ENCODE results near the gene EMP2.
"Not testable (repeated sequence)": the region's sequence is repeated elsewhere in the genome, so short reads cannot be mapped to it uniquely, and the experiment has no call there.

Gene EMP2

DNA sequence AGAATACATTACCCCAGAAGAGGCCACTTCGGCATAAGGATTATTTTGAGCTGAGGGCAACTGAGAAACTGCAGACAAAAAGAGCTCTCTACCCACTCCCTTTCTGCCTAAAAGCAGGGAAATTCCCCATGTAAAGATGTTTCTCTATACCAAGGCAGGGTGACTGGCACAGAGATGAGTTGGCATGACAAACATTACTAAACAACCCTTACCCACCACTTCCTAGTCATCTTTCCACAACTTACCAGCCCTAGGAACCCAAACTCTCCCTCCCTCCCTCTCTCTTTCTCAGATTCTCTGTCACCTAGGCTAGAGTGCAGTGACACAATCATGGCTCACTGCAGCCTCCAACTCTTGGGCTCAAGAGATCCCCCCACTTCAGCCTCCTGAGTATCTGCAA lies 68.6 kb downstream of the EMP2 start:
- TF ChIP-seq, protein P1, sequence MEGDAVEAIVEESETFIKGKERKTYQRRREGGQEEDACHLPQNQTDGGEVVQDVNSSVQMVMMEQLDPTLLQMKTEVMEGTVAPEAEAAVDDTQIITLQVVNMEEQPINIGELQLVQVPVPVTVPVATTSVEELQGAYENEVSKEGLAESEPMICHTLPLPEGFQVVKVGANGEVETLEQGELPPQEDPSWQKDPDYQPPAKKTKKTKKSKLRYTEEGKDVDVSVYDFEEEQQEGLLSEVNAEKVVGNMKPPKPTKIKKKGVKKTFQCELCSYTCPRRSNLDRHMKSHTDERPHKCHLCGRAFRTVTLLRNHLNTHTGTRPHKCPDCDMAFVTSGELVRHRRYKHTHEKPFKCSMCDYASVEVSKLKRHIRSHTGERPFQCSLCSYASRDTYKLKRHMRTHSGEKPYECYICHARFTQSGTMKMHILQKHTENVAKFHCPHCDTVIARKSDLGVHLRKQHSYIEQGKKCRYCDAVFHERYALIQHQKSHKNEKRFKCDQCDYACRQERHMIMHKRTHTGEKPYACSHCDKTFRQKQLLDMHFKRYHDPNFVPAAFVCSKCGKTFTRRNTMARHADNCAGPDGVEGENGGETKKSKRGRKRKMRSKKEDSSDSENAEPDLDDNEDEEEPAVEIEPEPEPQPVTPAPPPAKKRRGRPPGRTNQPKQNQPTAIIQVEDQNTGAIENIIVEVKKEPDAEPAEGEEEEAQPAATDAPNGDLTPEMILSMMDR (IDR thresholded peaks at IDR 0.05; ENCODE audit: low read depth, low read length), result no peak
- DNase-seq (ENCODE audit: extremely low read depth, low read depth), result no peak

DNA sequence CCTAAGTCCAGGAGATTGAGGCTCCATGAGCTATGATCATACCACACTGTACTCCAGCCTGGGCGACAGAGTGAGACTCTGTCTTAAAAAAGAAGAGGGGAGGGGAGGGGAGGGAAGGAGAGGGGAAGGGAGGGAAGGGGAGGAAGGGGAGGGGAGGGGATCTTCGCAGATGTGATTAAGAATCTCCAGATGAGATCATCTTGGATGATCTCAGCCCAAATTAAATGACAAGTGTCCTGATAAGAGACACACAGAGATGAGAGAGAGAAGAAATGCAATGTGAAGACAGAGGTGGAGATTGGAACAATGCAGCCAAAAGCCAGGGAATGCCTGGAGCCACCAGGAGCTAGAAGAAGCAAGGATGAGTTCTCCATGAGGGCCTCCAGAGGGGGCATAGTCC lies 70.1 kb downstream of the EMP2 start:
- no peak for DNase-seq (ENCODE audit: extremely low read depth, low read depth)
- TF ChIP-seq, protein P1 (IDR thresholded peaks at IDR 0.05; ENCODE audit: low read depth, low read length), result no peak

DNA sequence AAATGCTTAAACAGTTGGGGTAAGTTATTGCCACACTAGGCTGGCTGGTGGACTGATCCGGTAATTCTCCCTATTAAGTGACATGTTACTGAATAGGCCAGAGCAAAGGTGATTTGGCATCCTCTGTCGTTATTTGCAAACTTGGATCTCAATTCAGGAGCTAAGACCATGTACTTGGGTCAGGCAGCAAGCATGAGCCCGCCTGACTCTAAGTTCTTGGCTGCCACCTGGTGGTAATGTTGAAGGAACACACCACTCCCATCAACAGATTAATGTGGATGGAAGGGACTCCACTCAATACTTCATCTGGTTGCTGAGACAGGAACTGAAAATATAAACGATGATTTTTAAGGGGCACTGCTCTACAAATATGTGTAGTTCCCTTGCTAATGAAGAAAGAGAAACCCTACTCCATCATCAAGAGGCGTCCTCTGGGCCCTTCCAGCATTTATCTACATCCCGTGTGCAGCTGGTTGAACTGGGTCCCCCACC lies 70.8 kb downstream of the EMP2 start:
- DNase-seq (ENCODE audit: extremely low read depth, low read depth), result peak; percentile 52
- TF ChIP-seq, protein P1 (IDR thresholded peaks at IDR 0.05; ENCODE audit: low read depth, low read length), result peak; percentile 74

DNA sequence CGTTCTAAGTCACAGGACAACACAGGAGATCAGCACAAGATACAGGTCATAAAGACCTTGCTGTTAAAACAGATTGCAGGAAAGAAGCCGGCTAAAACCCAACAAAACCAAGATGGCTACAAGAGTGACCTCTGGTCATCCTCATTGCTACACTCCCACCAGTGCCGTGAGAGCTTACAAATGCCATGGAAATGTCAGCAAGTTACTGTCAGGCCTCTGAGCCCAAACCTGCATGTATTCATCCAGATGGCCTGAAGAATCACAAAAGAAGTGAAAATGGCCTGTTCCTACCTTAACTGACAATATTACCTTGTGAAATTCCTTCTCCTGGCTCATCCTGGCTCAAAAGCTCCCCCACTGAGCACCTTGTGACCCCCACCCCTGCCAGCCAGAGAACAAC lies 75.1 kb downstream of the EMP2 start:
- DNase-seq (ENCODE audit: extremely low read depth, low read depth), result not testable (repeated sequence)

DNA sequence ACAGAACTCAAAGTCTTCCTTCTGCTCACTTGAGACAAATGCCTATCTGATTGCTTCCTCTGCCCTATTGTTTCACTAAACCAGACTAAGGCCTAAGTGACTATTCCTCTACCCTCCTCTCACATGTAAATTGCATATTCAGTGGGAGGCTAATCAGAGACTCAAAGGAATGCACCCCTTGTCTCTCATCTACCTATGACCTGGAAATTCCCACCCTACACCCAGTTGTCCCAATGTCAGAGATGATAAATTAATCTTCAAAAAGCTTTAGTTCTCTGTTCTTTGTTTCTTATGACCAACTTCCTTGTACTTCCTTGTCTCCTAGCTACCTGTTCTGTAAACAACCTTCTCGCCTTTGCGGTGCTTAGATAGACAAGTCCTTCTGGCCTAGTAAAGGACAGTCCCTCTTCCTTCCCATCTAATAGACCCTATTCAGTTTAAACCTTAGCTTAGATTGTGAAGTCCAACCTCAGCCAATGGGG lies 76.0 kb downstream of the EMP2 start:
- TF ChIP-seq, protein P1 (IDR thresholded peaks at IDR 0.05; ENCODE audit: low read depth, low read length), result no peak
- DNase-seq (ENCODE audit: extremely low read depth, low read depth), result no peak

DNA sequence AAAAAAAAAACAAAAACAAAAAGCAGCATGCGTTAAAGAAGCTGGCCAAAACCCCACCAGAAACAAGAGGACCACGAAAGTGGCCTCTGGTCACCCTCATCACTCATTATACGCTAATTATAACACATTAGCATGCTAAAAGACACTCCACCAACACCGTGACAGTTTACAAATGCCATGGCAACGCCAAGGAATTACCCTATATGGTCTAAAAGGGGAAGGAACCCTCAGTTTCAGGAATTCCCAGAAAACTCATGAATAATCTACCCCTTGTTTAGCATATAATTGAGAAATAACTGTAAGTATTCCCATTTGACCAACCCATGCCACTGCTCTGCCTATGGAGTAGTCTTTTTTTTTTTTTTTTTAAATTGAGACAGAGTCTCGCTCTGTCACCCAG lies 77.6 kb downstream of the EMP2 start:
- DNase-seq (ENCODE audit: extremely low read depth, low read depth), result no peak
- TF ChIP-seq, protein P1 (IDR thresholded peaks at IDR 0.05; ENCODE audit: low read depth, low read length), result no peak

DNA sequence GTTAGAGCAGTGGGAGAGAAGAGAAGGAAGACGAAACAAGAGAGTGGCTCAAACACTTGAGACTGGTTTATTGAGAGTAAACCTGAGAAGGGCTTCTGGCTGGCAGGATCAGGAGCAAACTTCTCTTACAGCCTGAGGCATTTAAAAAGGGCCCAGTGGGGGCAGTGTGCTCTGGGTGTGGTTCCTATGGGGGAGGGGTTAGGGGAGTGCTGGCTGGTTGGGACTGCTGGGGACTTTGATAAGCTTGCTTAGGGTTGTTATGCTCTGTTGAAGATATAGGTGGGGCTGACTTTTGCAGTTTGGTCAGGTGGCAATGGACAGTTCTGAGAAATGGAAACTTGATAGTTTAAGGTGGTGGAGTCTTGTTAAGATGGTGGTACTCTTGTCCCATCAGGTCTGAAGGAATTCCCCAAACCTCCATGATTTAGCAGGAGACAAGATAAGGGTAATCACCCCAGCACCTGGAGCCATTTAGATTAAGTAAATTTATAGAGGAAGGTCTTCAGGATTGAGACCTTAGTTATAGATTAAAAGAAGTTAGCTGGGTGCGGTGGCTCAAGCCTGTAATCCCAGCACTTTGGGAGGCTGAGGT lies 79.3 kb downstream of the EMP2 start:
- DNase-seq (ENCODE audit: extremely low read depth, low read depth), result no peak
- TF ChIP-seq, protein P1 (IDR thresholded peaks at IDR 0.05; ENCODE audit: low read depth, low read length), result no peak

DNA sequence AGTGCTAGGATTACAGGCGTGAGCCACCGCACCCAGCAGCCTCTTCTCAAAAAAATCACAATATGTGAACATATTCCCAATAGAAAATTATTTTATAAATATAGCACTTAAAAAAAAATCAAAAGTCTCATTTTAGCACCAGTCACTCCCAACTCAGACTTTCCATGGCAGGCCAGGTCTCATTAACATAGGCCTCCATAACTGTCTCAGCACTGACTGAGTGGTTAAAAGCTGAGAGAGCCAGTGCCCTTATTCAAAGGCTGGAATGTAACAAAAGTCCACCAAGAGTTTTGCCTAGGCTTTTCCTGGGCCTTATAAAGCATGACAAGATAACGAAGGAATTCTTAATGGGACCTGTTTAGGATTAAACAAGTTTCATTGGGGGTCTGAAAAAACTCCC lies 79.8 kb downstream of the EMP2 start:
- no peak for DNase-seq (ENCODE audit: extremely low read depth, low read depth)
- TF ChIP-seq, protein P1 (IDR thresholded peaks at IDR 0.05; ENCODE audit: low read depth, low read length), result no peak
